GM19099 (cell line): Measurements from ENCODE around the gene KLK1.

Experiments
- POLR2A ChIP-seq: IDR thresholded peaks from 3 replicates; pipeline ENCODE4 v1.6.1; 2011; ENCODE audit warnings: low read depth; ENCODE audit not compliant: insufficient read length; ENCODE audit errors: extremely low read depth

KLK1 gene

GRCh38 chr19:50823389-50824042 is at the start of gene KLK1:
Gene KLK1 (minus strand): TSS chr19:50823787. CDS start chr19:50823748, 39 bp downstream.
- TF ChIP-seq POLR2A = no peak

GRCh38 chr19:50873056-50873455 is 49.5 kb upstream of the KLK1 start, which contains the start of gene KLK2:
Gene KLK2 (plus strand): TSS chr19:50873439. CDS start chr19:50873474, 35 bp downstream.
- TF ChIP-seq POLR2A = no peak

- no peak for TF ChIP-seq POLR2A
These were observed 47.0 kb upstream of the KLK1 start for GRCh38 chr19:50870417-50871089.

- no peak for TF ChIP-seq POLR2A
These were observed 45.9 kb upstream of the KLK1 start for GRCh38 chr19:50869479-50869878.

- no peak for TF ChIP-seq POLR2A
These were observed 38.1 kb upstream of the KLK1 start for GRCh38 chr19:50861496-50862286.

- TF ChIP-seq POLR2A = no peak
These were observed 37.4 kb upstream of the KLK1 start for GRCh38 chr19:50861010-50861409.

- no peak for TF ChIP-seq POLR2A
These were observed 36.3 kb upstream of the KLK1 start for GRCh38 chr19:50859849-50860248.

- TF ChIP-seq POLR2A = no peak
These were observed 35.3 kb upstream of the KLK1 start for GRCh38 chr19:50858886-50859285.

- no peak for TF ChIP-seq POLR2A
These were observed 33.8 kb upstream of the KLK1 start for GRCh38 chr19:50857366-50857765.

- TF ChIP-seq POLR2A = no peak
These were observed 31.2 kb upstream of the KLK1 start, which contains the start of gene KLK3 for GRCh38 chr19:50854636-50855410. Gene KLK3 (plus strand): TSS chr19:50854915. CDS start chr19:50854956, 41 bp downstream.

- no peak for TF ChIP-seq POLR2A
These were observed 28.0 kb upstream of the KLK1 start for GRCh38 chr19:50851620-50852019.

- TF ChIP-seq POLR2A = no peak
These were observed 27.2 kb upstream of the KLK1 start for GRCh38 chr19:50850738-50851137.

GRCh38 chr19:50844296-50844935 is 20.8 kb upstream of the KLK1 start:
- TF ChIP-seq POLR2A = no peak

GRCh38 chr19:50843701-50844221 is 20.2 kb upstream of the KLK1 start:
- TF ChIP-seq POLR2A = no peak
